Loucy (cell line): ENCODE measurements around the gene IGF2BP3.

Experiments
- EZH2phosphoT487 ChIP-seq: fragments of 200-600 bp; IDR thresholded peaks from 2 replicates; pipeline ENCODE4 v1.6.1; 2018; ENCODE audit warnings: antibody characterized with exemption, mild to moderate bottlenecking, moderate library complexity, borderline replicate concordance
- TF ChIP-seq, protein P1 (sequence below): fragments of 200-600 bp; sonication (generic); conservative IDR thresholded peaks from 2 replicates; pipeline ENCODE4 v1.5.1; 2014; ENCODE audit warnings: mild to moderate bottlenecking, antibody characterized with exemption, low read length

DNA sequence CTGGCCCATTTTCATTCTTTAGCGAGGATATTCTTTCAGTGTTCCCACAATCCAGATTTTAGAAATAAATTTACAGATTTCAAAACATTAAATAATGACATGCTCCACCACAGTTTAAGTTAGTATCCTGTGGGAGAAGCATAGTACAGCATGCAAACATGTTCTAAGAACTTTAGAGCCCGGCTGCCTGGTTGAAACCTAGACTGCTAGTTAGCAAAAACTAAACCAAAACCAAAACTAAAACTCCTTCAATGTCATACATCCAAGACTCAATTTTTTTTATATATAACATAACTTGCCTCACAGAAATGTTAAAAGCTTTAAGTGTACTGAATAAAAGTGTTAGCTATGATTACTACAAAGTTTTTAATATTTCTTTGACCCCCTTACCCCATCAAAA is 44.5 kb upstream of the IGF2BP3 start:
- TF ChIP-seq, protein P1, sequence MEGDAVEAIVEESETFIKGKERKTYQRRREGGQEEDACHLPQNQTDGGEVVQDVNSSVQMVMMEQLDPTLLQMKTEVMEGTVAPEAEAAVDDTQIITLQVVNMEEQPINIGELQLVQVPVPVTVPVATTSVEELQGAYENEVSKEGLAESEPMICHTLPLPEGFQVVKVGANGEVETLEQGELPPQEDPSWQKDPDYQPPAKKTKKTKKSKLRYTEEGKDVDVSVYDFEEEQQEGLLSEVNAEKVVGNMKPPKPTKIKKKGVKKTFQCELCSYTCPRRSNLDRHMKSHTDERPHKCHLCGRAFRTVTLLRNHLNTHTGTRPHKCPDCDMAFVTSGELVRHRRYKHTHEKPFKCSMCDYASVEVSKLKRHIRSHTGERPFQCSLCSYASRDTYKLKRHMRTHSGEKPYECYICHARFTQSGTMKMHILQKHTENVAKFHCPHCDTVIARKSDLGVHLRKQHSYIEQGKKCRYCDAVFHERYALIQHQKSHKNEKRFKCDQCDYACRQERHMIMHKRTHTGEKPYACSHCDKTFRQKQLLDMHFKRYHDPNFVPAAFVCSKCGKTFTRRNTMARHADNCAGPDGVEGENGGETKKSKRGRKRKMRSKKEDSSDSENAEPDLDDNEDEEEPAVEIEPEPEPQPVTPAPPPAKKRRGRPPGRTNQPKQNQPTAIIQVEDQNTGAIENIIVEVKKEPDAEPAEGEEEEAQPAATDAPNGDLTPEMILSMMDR, result no peak
- TF ChIP-seq EZH2phosphoT487, result no peak
